SH-SY5Y (cell line): ENCODE measurements around the gene NUCB2.

Experiments used
- GATA2 ChIP-seq: IDR thresholded peaks from 2 replicates; pipeline ENCODE4 v1.6.1; 2011; ENCODE audit warnings: mild to moderate bottlenecking, low read depth, low read length
- GATA3 ChIP-seq: IDR thresholded peaks from 2 replicates; pipeline ENCODE4 v1.6.1; 2011; ENCODE audit warnings: low read depth, mild to moderate bottlenecking, low read length, moderate library complexity

DNA sequence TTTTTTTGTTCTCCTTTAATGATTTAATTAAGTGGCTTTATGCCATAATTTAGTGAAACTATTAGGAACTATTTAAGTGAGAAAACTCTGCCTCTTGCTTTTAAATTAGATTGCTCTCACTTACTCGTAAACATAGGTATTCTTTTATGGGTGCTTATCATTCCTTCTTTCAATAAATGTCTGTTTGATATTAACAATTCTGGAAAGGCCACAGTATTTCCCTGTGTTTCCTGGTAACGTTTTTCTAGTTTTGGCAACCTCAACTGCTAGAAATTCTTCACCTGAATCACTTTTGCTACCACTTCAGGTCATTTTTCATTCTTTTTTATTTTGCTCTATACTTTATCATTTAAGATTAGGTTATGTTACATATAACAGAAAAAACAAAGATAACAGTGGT, 55.1 kb downstream of the NUCB2 start:
- TF ChIP-seq GATA3 (no peak), GATA2 (no peak)
